Neural cell (in vitro differentiated cells): Measurements from ENCODE around the gene TMEM127.

Source experiments
- EP300 ChIP-seq: fragments of 450-650 bp; conservative IDR thresholded peaks from 2 replicates; pipeline ENCODE4 v1.6.1; 2014; ENCODE audit warnings: antibody characterized with exemption, mild to moderate bottlenecking, moderate library complexity; ENCODE audit not compliant: poor library complexity, severe bottlenecking
- EZH2 ChIP-seq: fragments of 200-600, 300-800 bp; shearing (Covaris generic), sonication (generic); IDR thresholded peaks from 2 replicates; pipeline ENCODE4 v1.6.1; 2014; ENCODE audit warnings: antibody characterized with exemption, low read length, borderline replicate concordance, mild to moderate bottlenecking; ENCODE audit not compliant: insufficient read depth, poor library complexity, severe bottlenecking
- MXI1 ChIP-seq: fragments of 450-650 bp; conservative IDR thresholded peaks from 2 replicates; pipeline ENCODE4 v1.6.1; 2014; ENCODE audit warnings: antibody characterized with exemption, mild to moderate bottlenecking; ENCODE audit not compliant: poor library complexity, severe bottlenecking
- POLR2AphosphoS5 ChIP-seq: IDR thresholded peaks from 2 replicates; pipeline ENCODE4 v1.6.1; 2012
- RAD21 ChIP-seq: fragments of 450-650 bp; conservative IDR thresholded peaks from 2 replicates; pipeline ENCODE4 v1.6.1; 2014; ENCODE audit warnings: antibody characterized with exemption, mild to moderate bottlenecking, moderate library complexity
- SMC3 ChIP-seq: fragments of 450-650 bp; conservative IDR thresholded peaks from 2 replicates; pipeline ENCODE4 v1.6.1; 2014; ENCODE audit warnings: antibody characterized with exemption, mild to moderate bottlenecking, moderate library complexity; ENCODE audit not compliant: poor library complexity
- TAF1 ChIP-seq: IDR thresholded peaks from 2 replicates; pipeline ENCODE4 v1.6.1; 2012; ENCODE audit warnings: low read depth
- TF ChIP-seq, protein P1 (sequence below): fragments of 450-650 bp; IDR thresholded peaks from 2 replicates; pipeline ENCODE4 v1.5.1; 2014; ENCODE audit warnings: antibody characterized with exemption, mild to moderate bottlenecking, moderate library complexity; ENCODE audit not compliant: poor library complexity, severe bottlenecking
- TF ChIP-seq, protein P2 (sequence below): IDR thresholded peaks from 2 replicates; pipeline ENCODE4 v1.6.1; 2012; ENCODE audit warnings: borderline replicate concordance

DNA sequence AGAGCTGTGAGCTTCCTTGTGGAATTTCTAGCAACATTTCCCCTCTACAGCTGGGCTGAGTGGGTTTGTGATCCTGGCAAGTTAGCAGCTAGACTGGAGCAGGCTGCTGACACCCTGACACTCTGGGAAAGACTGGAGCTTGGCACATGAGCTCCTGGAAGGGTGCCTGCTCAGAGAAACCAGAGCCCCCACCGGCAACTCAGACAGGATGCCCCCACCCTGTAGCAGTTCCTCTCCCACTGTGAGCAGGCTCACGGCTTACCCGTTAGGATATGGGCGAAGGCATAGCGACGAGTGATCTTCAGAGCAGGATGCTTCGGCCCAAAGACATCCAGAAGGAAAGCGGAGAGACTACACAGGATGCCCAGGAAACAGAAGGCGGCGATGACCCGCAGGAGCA is 11.2 kb downstream of the TMEM127 start:
- TF ChIP-seq, protein P1, sequence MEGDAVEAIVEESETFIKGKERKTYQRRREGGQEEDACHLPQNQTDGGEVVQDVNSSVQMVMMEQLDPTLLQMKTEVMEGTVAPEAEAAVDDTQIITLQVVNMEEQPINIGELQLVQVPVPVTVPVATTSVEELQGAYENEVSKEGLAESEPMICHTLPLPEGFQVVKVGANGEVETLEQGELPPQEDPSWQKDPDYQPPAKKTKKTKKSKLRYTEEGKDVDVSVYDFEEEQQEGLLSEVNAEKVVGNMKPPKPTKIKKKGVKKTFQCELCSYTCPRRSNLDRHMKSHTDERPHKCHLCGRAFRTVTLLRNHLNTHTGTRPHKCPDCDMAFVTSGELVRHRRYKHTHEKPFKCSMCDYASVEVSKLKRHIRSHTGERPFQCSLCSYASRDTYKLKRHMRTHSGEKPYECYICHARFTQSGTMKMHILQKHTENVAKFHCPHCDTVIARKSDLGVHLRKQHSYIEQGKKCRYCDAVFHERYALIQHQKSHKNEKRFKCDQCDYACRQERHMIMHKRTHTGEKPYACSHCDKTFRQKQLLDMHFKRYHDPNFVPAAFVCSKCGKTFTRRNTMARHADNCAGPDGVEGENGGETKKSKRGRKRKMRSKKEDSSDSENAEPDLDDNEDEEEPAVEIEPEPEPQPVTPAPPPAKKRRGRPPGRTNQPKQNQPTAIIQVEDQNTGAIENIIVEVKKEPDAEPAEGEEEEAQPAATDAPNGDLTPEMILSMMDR: no peak
- TF ChIP-seq EP300 (no peak), TAF1 (no peak), MXI1 (no peak), POLR2AphosphoS5 (no peak), RAD21 (no peak), EZH2 (no peak), SMC3 (no peak)
- TF ChIP-seq, protein P2, sequence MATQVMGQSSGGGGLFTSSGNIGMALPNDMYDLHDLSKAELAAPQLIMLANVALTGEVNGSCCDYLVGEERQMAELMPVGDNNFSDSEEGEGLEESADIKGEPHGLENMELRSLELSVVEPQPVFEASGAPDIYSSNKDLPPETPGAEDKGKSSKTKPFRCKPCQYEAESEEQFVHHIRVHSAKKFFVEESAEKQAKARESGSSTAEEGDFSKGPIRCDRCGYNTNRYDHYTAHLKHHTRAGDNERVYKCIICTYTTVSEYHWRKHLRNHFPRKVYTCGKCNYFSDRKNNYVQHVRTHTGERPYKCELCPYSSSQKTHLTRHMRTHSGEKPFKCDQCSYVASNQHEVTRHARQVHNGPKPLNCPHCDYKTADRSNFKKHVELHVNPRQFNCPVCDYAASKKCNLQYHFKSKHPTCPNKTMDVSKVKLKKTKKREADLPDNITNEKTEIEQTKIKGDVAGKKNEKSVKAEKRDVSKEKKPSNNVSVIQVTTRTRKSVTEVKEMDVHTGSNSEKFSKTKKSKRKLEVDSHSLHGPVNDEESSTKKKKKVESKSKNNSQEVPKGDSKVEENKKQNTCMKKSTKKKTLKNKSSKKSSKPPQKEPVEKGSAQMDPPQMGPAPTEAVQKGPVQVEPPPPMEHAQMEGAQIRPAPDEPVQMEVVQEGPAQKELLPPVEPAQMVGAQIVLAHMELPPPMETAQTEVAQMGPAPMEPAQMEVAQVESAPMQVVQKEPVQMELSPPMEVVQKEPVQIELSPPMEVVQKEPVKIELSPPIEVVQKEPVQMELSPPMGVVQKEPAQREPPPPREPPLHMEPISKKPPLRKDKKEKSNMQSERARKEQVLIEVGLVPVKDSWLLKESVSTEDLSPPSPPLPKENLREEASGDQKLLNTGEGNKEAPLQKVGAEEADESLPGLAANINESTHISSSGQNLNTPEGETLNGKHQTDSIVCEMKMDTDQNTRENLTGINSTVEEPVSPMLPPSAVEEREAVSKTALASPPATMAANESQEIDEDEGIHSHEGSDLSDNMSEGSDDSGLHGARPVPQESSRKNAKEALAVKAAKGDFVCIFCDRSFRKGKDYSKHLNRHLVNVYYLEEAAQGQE: no peak
